ENCODE measurements around the gene LRTM2. TPM values are rescaled to one million over a fixed set of nuclear protein-coding genes. Genes with fewer than 3 reads are reported as not detected.

The LRTM2 gene
- total RNA-seq, 4 donors from 2014 or later, result not detected

- no peak for DNase-seq
- Histone ChIP-seq H3K27ac (peak overlapping the region; percentile 82 to 91 (median 89)), H3K9me3 (no peaks in the 10 kb centered on the region), H3K27me3 (no peaks in the 10 kb centered on the region), H3K36me3 (no peaks in the 10 kb centered on the region), H3K4me3 (peak overlapping the region; percentile 52 to 82 (median 74)), H3K4me1 (peaks cover 9 to 35% (median 12%) of the 10 kb centered on the region in 3 donors)
- intact Hi-C loops (cut with DNase I), result loop anchor here (5.0 kb wide), 2 partner anchors 140 to 235 kb away; no protein-coding TSS in a partner anchor
- WGBS, 2 donors, result 23% methylated on average over 7 of the region's 71 CpGs; no CpG with 5 or more reads in 1 of the 2 donors
- TF ChIP-seq POLR2A (IDR thresholded peaks at IDR 0.05) (peak in 2 of 4 donors; percentile 50 to 71), CTCF (IDR thresholded peaks at IDR 0.05) (peak in 1 of 6 experiments; percentile 26)
These were observed 23.1 kb upstream of the LRTM2 start for GRCh38 chr12:1797011-1797901.

- Histone ChIP-seq H3K4me3 (no peak overlapping the region), H3K9me3 (no peaks in the 10 kb centered on the region), H3K27ac (peak overlapping the region; percentile 82 to 91 (median 89)), H3K4me1 (peaks cover 9 to 35% (median 9%) of the 10 kb centered on the region in 3 donors), H3K36me3 (no peaks in the 10 kb centered on the region), H3K27me3 (no peaks in the 10 kb centered on the region)
- 78 to 100% methylated on average over 1 to 6 of the region's 22 CpGs for WGBS, 2 donors
- intact Hi-C loops (cut with DNase I), result loop anchor here (5.0 kb wide), 2 partner anchors 139 to 234 kb away; no protein-coding TSS in a partner anchor
- no peak for TF ChIP-seq CTCF (IDR thresholded peaks at IDR 0.05)
- no peak for TF ChIP-seq POLR2A (IDR thresholded peaks at IDR 0.05)
- no peak for DNase-seq
These were observed 22.2 kb upstream of the LRTM2 start for GRCh38 chr12:1797991-1798640.

GRCh38 chr12:1798641-1799020 is 21.7 kb upstream of the LRTM2 start:
- Histone ChIP-seq H3K27ac (no peak overlapping the region), H3K4me1 (peaks cover 9 to 35% (median 9%) of the 10 kb centered on the region in 3 donors), H3K9me3 (no peaks in the 10 kb centered on the region), H3K27me3 (no peaks in the 10 kb centered on the region), H3K4me3 (no peak overlapping the region), H3K36me3 (no peaks in the 10 kb centered on the region)
- 78 to 80% methylated on average over 2 to 5 of the region's 6 CpGs for WGBS, 2 donors
- no peak for DNase-seq
- intact Hi-C loops (cut with DNase I), result loop anchor here (5.0 kb wide), 2 partner anchors 139 to 234 kb away; no protein-coding TSS in a partner anchor
- no peak for TF ChIP-seq POLR2A (IDR thresholded peaks at IDR 0.05)
- no peak for TF ChIP-seq CTCF (IDR thresholded peaks at IDR 0.05)

- Histone ChIP-seq H3K27ac (no peak overlapping the region), H3K4me3 (no peak overlapping the region), H3K27me3 (no peaks in the 10 kb centered on the region), H3K9me3 (no peaks in the 10 kb centered on the region), H3K36me3 (no peaks in the 10 kb centered on the region), H3K4me1 (peaks cover 9 to 35% (median 9%) of the 10 kb centered on the region in 3 donors)
- intact Hi-C loops (cut with DNase I), result loop anchor here (5.0 kb wide), 2 partner anchors 138 to 233 kb away; no protein-coding TSS in a partner anchor
- 88 to 92% methylated on average over 8 to 14 of the region's 21 CpGs for WGBS, 2 donors
- TF ChIP-seq POLR2A (IDR thresholded peaks at IDR 0.05) (no peak), CTCF (IDR thresholded peaks at IDR 0.05) (no peak)
- no peak for DNase-seq
These were observed 21.1 kb upstream of the LRTM2 start for GRCh38 chr12:1799051-1799881.
